Measurements from ENCODE around the gene TATDN2. TPM values are rescaled to one million over a fixed set of nuclear protein-coding genes. Genes with fewer than 3 reads are reported as not detected.
"Not testable (repeated sequence)": the region's sequence is repeated elsewhere in the genome, so short reads cannot be mapped to it uniquely, and the experiment has no call there.

Gene TATDN2
- polyA plus RNA-seq, 4 donors = 29.5 to 36.3 (median 33.8) TPM

GRCh38 chr3:10288575-10288960 is 40.3 kb downstream of the TATDN2 start:
- DNase-seq (ENCODE audit: low read depth in 4 of 4, low spot score in 3 of 4) = no peak

- DNase-seq (ENCODE audit: low read depth in 4 of 4, low spot score in 3 of 4) = no peak
These were observed 40.8 kb downstream of the TATDN2 start for GRCh38 chr3:10289077-10289476.

- no peak for DNase-seq (ENCODE audit: low read depth in 4 of 4, low spot score in 3 of 4)
These were observed 41.6 kb downstream of the TATDN2 start for GRCh38 chr3:10289787-10290355.

- DNase-seq (ENCODE audit: low read depth in 4 of 4, low spot score in 3 of 4) = no peak
These were observed 42.4 kb downstream of the TATDN2 start for GRCh38 chr3:10290481-10291176.

- DNase-seq (ENCODE audit: low read depth in 4 of 4, low spot score in 3 of 4) = no peak
These were observed 43.4 kb downstream of the TATDN2 start for GRCh38 chr3:10291641-10292040.

GRCh38 chr3:10292505-10293419 is 44.5 kb downstream of the TATDN2 start, which contains the start of gene GHRL:
Gene GHRL (minus strand): TSS chr3:10292947. CDS start chr3:10290180, 2,767 bp downstream.
- no peak for DNase-seq (ENCODE audit: low read depth in 4 of 4, low spot score in 3 of 4)

- no peak for DNase-seq (ENCODE audit: low read depth in 4 of 4, low spot score in 3 of 4)
These were observed 45.8 kb downstream of the TATDN2 start for GRCh38 chr3:10294030-10294586.

- DNase-seq (ENCODE audit: low read depth in 4 of 4, low spot score in 3 of 4) = not testable (repeated sequence)
These were observed 49.8 kb downstream of the TATDN2 start for GRCh38 chr3:10298064-10298463.

GRCh38 chr3:10299175-10299574 is 50.9 kb downstream of the TATDN2 start:
- DNase-seq (ENCODE audit: low read depth in 4 of 4, low spot score in 3 of 4) = no peak

- DNase-seq (ENCODE audit: low read depth in 4 of 4, low spot score in 3 of 4) = no peak
These were observed 51.4 kb downstream of the TATDN2 start for GRCh38 chr3:10299679-10300078.

- no peak for DNase-seq (ENCODE audit: low read depth in 4 of 4, low spot score in 3 of 4)
These were observed 51.8 kb downstream of the TATDN2 start for GRCh38 chr3:10300087-10300486.

GRCh38 chr3:10303105-10303504 is 54.8 kb downstream of the TATDN2 start:
- no peak for DNase-seq (ENCODE audit: low read depth in 4 of 4, low spot score in 3 of 4)

- no peak for DNase-seq (ENCODE audit: low read depth in 4 of 4, low spot score in 3 of 4)
These were observed 55.5 kb downstream of the TATDN2 start for GRCh38 chr3:10303785-10304184.

- no peak for DNase-seq (ENCODE audit: low read depth in 4 of 4, low spot score in 3 of 4)
These were observed 56.6 kb downstream of the TATDN2 start for GRCh38 chr3:10304905-10305304.

GRCh38 chr3:10305331-10305902 is 57.2 kb downstream of the TATDN2 start:
- no peak for DNase-seq (ENCODE audit: low read depth in 4 of 4, low spot score in 3 of 4)

GRCh38 chr3:10306156-10306555 is 57.9 kb downstream of the TATDN2 start:
- DNase-seq (ENCODE audit: low read depth in 4 of 4, low spot score in 3 of 4) = no peak

- DNase-seq (ENCODE audit: low read depth in 4 of 4, low spot score in 3 of 4) = no peak
These were observed 60.4 kb downstream of the TATDN2 start for GRCh38 chr3:10308678-10309077.

- no peak for DNase-seq (ENCODE audit: low read depth in 4 of 4, low spot score in 3 of 4)
These were observed 61.5 kb downstream of the TATDN2 start for GRCh38 chr3:10309736-10310135.

- DNase-seq (ENCODE audit: low read depth in 4 of 4, low spot score in 3 of 4) = no peak
These were observed 62.3 kb downstream of the TATDN2 start for GRCh38 chr3:10310578-10310977.

GRCh38 chr3:10311710-10312109 is 63.5 kb downstream of the TATDN2 start:
- DNase-seq (ENCODE audit: low read depth in 4 of 4, low spot score in 3 of 4) = no peak

- DNase-seq (ENCODE audit: low read depth in 4 of 4, low spot score in 3 of 4) = no peak
These were observed 64.1 kb downstream of the TATDN2 start for GRCh38 chr3:10312391-10312790.
